ENCODE results near the gene PPP1R37.

Gene PPP1R37

DNA sequence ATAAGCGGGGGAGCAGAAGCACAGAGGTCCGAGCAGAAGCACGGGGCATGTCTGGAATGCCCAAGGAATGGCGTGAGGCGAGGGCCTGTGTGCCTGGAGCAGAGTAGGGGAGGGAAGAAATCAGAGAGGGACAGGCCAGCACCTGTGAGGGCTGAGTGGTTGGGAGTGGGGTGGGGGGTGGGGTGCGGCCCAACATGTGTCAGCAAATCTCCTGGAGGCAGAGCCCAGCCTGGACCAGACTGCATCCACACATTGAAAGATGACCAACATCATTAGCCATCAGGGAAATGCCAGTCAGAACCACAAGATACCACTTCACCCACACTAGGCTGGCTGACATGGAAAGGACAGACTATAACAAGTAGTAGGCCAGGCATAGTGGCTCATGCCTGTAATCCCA lies 42.9 kb upstream of the PPP1R37 start:
- TF ChIP-seq, protein P1, sequence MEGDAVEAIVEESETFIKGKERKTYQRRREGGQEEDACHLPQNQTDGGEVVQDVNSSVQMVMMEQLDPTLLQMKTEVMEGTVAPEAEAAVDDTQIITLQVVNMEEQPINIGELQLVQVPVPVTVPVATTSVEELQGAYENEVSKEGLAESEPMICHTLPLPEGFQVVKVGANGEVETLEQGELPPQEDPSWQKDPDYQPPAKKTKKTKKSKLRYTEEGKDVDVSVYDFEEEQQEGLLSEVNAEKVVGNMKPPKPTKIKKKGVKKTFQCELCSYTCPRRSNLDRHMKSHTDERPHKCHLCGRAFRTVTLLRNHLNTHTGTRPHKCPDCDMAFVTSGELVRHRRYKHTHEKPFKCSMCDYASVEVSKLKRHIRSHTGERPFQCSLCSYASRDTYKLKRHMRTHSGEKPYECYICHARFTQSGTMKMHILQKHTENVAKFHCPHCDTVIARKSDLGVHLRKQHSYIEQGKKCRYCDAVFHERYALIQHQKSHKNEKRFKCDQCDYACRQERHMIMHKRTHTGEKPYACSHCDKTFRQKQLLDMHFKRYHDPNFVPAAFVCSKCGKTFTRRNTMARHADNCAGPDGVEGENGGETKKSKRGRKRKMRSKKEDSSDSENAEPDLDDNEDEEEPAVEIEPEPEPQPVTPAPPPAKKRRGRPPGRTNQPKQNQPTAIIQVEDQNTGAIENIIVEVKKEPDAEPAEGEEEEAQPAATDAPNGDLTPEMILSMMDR (IDR thresholded peaks at IDR 0.05; ENCODE audit: insufficient read depth, low read depth, low read length, missing control alignments): no peak
- no peak overlapping the region for H3K4me3 ChIP-seq (ENCODE audit: low read length)
- peak; percentile 58 for DNase-seq (ENCODE audit: low read depth)

DNA sequence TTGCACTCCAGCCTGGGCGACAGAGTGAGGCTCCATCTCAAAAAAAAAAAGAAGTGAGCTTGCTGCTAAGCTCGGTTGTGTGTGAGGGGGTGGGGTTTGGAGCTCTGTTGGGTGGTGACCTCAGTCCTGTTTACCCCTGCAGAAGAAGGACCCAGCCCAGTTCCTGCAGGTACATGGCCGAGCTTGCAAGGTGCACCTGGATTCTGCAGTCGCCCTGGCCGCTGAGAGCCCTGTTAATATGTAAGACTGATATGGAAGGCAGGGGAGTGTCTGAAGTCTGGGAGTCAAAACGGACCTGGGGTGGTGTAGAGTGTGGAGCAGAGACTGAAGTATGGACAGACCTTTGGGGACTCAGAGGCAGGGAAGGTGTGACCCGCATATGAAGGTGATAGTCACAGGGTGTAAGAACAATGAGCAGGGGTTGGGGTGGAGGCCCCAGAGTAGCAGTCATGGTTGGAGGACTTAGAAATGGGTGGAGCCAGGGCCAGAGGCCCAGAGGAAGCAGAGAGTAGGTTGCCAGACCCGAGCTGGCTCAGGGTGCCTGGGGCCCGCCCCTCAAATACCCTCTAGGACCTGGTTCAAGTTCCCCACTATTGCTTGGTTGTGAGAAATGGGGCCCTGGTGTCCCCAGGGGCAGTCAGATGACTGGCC lies 40.9 kb upstream of the PPP1R37 start:
- no peak overlapping the region for H3K4me3 ChIP-seq (ENCODE audit: low read length)
- TF ChIP-seq, protein P1 (IDR thresholded peaks at IDR 0.05; ENCODE audit: insufficient read depth, low read depth, low read length, missing control alignments): no peak
- DNase-seq (ENCODE audit: low read depth): no peak

DNA sequence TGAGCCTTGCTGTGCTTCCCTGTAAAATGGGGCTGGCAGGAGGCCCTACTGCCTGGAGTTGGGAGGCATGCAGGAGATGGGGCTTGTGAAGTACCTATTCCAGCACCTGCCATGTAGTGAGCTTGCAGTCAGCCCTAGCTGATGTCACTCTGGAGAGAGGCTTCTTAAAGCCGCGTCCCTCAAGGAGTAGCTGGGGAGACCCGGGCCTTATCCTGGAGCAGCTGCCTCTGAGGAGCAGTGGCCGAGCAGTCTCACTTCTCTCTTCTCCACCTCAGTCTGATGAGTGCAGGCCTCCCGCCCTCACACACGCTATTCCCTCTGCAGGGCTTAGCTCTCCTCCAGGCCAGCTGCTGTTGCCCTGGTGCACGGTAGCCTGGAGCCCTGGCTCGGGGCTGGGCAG lies 36.1 kb upstream of the PPP1R37 start:
- no peak overlapping the region for H3K4me3 ChIP-seq (ENCODE audit: low read length)
- DNase-seq (ENCODE audit: low read depth): no peak
- TF ChIP-seq, protein P1 (IDR thresholded peaks at IDR 0.05; ENCODE audit: insufficient read depth, low read depth, low read length, missing control alignments): no peak

DNA sequence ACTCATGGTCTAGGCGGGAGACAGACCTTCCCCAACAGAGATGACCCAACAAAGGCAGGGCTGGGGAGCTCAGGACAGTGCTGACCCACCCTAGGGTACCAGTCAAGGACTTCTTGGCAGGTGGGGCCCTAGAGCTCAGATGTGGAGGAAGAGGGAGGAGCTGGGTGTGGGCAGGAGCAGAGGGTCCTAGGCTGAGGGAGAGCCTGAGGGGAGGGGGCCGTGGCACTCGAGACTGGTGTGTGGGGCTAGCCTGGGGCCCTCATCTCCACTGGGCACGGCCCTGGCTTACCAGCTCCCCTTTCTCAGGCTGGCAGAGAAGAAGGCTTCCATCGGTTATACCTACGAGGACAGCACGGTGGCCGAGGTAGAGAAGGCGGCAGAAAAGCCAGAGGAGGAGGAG lies 35.5 kb upstream of the PPP1R37 start:
- DNase-seq (ENCODE audit: low read depth): no peak
- H3K4me3 ChIP-seq (ENCODE audit: low read length): no peak overlapping the region
- TF ChIP-seq, protein P1 (IDR thresholded peaks at IDR 0.05; ENCODE audit: insufficient read depth, low read depth, low read length, missing control alignments): no peak

DNA sequence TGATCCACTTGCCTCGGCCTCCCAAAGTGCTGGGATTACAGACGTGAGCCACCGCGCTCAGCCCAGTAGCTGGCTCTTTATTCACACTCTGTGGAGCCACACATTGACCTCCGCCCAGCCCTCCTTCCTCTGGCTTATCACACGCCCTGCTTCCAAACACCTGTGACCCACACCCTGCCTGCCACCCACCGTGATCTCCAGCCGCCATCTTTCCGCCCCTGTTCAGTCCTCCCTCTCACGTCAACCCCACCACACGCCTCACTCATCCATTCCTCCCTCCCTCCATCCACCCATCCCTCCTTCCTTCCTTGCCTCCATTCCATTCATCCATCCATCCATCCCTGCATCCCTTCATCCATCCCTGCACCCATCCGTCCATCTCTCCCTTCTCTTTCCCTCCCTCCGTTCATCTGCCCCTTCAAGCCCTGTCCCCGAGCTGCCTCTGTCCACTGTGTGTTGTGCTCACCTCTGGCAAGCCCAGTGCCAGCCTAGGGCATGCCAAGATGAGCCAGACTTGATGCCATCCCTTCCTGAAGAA lies 34.3 kb upstream of the PPP1R37 start:
- TF ChIP-seq, protein P1 (IDR thresholded peaks at IDR 0.05; ENCODE audit: insufficient read depth, low read depth, low read length, missing control alignments): no peak
- no peak overlapping the region for H3K4me3 ChIP-seq (ENCODE audit: low read length)
- DNase-seq (ENCODE audit: low read depth): no peak

DNA sequence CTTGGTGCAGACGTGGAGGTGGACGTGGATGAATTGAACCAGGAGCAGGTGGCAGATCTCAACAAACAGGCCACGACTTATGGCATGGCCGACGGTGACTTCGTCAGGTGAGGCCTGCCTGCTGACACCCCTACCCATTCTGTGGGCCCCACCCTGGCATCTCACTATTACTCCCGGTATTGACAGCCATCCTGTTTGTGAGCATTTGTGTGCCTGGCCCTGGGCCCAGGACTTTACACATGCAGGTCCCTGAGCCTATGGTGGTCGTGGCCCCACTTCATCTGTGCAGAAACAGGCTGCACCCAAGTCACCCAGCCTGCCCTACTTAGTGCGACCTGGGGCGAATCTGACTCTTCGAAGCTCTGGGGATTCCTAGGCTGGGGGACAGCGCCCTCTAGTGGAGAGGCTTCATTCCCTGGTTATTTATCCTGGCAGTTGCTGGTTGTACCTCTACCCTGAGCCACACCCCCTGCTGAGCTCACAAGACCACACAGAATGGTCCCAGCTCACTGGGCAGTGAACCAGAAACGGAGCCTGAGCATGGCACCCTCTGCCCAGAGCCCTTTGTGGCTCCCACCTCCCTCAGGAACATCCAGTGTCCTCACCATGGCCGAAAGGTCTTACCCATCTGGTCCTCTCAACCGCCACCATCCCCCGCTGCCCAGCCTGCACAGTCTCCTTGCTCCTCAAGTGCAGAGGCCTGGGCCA lies 33.6 kb upstream of the PPP1R37 start:
- no peak overlapping the region for H3K4me3 ChIP-seq (ENCODE audit: low read length)
- peak; percentile 87 for DNase-seq (ENCODE audit: low read depth)
- TF ChIP-seq, protein P1 (IDR thresholded peaks at IDR 0.05; ENCODE audit: insufficient read depth, low read depth, low read length, missing control alignments): peak; percentile 91
